Fibroblast of lung (primary cell): ENCODE results near the gene BRD3.
"Not testable (repeated sequence)": the region's sequence is repeated elsewhere in the genome, so short reads cannot be mapped to it uniquely, and the experiment has no call there.

ENCODE experiments used
- CTCF ChIP-seq, 2 donors: IDR thresholded peaks in 1 of 2; conservative IDR thresholded peaks in 1 of 2; 1 replicate in 1 of 2; 2 replicates in 1 of 2; pipeline ENCODE4 v1.5.1; 2011 to 2012; ENCODE audit warnings: low read length in 2 of 2, control low read depth in 1 of 2, inconsistent platforms in 1 of 2, low read depth in 1 of 2, mild to moderate bottlenecking in 1 of 2
- EZH2 ChIP-seq: IDR thresholded peaks from 2 replicates; pipeline ENCODE4 v1.5.1; 2012; ENCODE audit warnings: low read length, control low read depth, mild to moderate bottlenecking; ENCODE audit errors: missing control alignments

- TF ChIP-seq CTCF (conservative IDR thresholded peaks at IDR 0.05 in 1 of 2, IDR thresholded peaks at IDR 0.05 in 1 of 2; ENCODE audit: low read depth in 1 of 2, low read length in 2 of 2); EZH2: not testable (repeated sequence)
Measured at GRCh38 chr9:134101133-134101532, 33.3 kb upstream of the BRD3 start.
